NCI-H69 (cell line): ENCODE results near the gene FGFR2.

Source experiments
- DNase-seq: peaks from one replicate; lab custom pipeline; 2025; lab: John Stamatoyannopoulos, UW

Gene FGFR2

GRCh38 chr10:121598263-121599249 lies at the start of gene FGFR2:
Gene FGFR2, minus strand, starts transcription at chr10:121598444. Its CDS starts 4,627 bp downstream, at chr10:121593817.
- peak; percentile 85 for DNase-seq

GRCh38 chr10:121647401-121647800 lies 49.2 kb upstream of the FGFR2 start:
- DNase-seq, result no peak

GRCh38 chr10:121645696-121646095 lies 47.5 kb upstream of the FGFR2 start:
- no peak for DNase-seq

DNA sequence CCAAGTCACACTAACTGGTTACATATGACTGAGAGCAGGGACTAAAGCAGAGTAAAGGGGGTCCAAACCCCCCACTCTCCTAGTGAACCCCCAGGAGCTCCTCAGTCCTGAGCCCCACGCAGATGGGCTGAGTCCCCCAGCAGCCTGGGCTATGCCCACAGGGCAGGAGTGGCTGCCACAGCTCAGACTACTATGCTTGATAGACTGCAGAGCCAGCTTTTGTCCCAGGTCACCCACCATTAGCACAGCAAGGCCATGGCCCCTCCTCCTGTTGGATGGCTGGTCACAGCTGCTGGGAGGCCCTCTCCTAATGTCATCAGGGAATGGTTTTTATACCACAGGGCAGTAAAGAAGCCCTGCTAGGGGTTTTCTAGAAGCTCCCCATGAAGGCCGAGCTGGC lies 46.3 kb upstream of the FGFR2 start:
- no peak for DNase-seq

DNA sequence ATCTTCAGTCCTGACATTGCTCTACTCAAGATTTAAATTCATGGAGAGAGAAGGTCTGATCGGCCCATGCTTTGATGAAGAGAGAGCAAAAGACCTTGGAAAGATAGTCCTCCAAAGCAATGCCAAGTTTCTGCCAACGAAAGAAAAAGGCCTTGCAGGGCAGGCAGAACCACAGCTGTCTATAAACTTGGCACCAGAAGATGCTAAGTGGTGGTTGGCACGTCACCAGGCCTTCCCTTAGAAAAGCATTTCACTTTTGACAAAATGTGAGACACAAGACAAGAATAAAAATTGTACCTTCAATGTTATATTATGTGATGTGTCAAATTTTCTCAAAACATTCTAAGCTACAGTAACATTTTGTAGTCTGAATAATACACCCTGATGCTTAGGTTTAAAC lies 42.0 kb upstream of the FGFR2 start:
- no peak for DNase-seq

DNA sequence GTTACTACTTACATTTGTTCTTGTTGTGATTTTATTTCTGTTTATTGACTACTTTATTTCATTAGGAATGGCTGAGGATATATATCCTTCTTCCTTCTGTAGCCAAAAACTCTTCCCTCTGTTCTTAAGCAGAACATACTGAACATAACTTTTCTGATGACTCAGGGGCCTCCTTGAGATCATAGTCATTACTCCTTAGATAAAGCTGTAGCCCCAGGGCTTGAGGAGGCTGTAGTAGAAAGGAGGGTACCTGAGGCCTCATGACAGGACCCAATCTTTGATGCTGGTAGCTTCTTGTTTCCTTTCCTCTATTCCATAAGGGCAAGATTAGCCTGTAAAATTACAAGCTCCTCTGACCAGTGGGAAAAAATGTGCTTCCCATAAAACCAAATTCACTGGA lies 41.2 kb upstream of the FGFR2 start:
- no peak for DNase-seq

DNA sequence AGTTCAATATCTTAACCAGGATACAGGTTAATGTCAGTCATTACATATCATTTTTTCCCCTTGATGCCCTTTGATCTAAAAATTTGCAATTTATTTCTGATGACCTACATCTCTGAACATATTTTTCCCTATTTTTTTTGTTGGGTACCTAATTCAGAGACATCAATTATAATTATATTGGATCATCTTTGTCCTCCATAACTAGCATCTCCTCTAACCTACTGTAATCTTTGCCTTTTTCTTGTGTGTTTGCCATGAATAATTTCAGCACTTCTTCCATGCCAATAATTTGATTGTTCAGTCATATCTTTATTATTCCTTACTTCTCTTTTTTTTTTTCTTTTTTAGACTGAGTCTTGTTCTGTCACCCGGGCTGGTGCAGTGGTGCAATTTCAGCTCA lies 39.2 kb upstream of the FGFR2 start:
- no peak for DNase-seq

DNA sequence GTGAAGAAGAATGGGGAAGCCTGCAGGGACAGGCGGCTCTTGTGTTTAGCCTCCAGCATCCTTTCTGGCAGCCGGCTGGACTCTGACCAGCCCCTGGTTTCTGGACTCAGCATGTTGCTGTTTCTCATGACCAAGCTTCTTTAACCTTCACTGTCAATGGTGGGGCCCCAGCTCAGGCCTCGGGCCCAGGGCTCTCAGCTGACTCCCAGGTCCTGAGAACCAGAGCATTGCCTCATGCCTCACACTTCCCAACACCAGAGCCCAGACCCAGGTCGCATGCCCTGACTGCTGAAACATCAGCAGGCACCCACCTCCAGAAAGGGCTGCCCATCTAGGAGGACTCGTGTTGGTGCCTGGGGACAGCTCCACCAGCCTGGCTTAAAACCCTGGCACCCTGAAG lies 34.8 kb upstream of the FGFR2 start:
- no peak for DNase-seq

DNA sequence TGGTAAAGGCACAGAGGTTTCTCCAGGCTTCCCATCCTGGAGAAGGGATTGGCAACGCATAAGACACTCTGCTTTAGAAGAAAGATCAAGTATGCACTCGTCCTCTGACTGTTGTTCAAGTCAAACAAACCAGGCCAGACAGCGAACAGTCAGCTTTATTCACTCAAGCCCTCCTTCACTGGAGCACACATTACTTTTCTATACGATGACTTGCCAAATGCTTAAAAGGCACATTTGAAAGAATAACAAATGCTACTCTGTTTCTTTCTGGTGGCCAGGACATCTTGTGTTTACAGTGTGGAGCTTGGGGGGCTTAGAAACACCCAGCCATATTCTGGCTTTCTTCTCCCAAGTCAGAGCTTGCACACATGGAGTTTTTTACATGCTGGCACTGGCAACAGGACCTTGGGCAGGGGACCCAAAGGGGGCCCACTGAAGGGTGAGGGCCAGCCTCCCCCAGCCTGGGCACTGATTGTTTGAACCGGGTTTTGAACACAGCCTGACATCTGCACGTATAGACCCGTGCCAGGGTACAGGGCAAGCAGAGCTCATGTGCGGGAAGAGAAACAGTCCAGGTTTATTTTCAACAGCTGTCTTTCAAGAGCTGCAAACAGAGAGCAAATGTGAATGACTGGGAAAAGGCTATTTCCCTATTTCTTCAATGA lies 33.3 kb upstream of the FGFR2 start:
- no peak for DNase-seq

DNA sequence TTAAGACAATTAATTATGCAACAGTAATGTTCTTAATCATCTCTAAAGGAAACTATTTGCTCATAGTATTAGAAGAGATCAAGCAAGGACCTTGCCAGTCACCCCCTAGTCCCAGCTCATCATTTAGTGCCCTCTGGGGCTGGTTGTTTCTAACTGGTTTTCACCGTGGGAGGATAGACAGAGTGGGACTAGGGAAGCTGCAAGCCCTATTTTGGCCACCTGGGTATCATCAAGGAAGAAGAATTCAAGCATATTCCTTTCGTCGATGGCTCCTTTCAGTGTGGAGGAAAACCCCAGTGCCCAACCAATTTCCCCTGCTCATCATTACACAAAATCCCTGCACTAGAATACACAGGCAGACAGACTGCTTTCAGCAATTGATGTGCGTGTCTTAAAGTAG lies 30.6 kb upstream of the FGFR2 start:
- DNase-seq, result no peak

- no peak for DNase-seq
These were observed 29.8 kb upstream of the FGFR2 start for GRCh38 chr10:121627876-121628581.

GRCh38 chr10:121624836-121625486 lies 26.7 kb upstream of the FGFR2 start:
- peak; percentile 89 for DNase-seq

GRCh38 chr10:121618906-121619305 lies 20.7 kb upstream of the FGFR2 start:
- DNase-seq, result no peak

- no peak for DNase-seq
These were observed 18.9 kb upstream of the FGFR2 start for GRCh38 chr10:121617176-121617575.

- no peak for DNase-seq
These were observed 18.0 kb upstream of the FGFR2 start for GRCh38 chr10:121616291-121616690.

GRCh38 chr10:121615836-121616235 lies 17.6 kb upstream of the FGFR2 start:
- DNase-seq, result no peak

- no peak for DNase-seq
These were observed 17.2 kb upstream of the FGFR2 start for GRCh38 chr10:121615435-121615793.

DNA sequence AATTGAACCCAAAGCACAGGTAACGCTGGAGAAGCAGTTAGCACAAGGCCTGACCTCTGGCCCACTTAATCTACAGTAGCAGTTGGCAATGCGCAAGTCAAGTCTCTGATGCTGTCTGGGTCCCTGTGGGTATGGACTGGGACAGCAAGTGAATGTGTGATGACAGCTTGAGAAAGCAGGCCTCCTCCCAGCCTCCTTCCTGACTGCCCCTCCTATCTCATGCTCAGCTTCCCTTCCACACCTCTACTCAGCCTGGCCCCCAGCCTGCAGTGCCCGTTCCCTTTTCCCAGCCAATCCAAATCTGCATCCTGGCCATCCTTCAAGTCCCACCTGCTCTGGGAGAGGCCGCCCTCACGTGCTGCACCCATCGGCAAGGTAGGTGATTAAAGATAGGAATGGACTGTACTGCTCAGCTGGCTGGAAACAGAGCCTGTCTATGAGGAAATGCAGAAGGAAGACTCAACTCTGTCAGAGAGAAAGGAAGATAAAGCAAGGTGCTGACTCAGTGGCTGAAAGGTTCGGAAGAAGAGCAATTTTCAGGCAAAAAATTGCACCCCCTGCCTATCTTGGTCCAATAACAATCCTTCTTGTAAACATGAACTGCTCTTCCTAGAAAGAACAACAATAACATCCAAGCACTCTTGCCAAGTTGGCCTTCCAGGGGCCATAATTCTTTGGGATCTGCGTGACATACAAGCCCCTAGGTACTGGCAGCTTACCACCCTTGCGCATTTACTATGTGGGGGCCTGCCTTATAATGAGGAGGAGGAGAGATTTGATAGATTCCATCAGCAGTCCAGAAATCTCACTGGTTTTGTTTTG lies 16.6 kb upstream of the FGFR2 start:
- DNase-seq, result no peak

DNA sequence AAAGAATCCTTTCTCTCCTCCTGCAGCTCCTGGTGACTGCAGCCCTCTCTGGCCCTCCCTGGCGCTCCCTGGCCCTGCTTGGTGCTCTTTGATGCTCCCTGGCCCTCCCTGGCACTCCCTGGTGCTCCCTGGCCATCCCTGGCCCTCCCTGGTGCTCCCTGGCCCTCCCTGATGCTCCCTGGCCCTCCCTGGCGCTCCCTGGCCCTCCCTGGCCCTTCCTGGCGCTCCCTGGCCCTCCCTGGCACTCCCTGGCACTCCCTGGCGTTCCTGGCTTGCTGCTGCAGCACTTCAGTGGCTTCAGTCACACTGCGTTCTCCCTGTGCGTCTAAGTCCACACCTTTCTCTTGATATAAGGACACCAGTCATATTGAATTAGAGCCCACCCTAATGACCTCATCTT lies 15.2 kb upstream of the FGFR2 start:
- DNase-seq, result no peak

- DNase-seq, result no peak
These were observed 13.3 kb upstream of the FGFR2 start for GRCh38 chr10:121611393-121612159.
